ENCODE results near the gene NT5DC1.

NT5DC1 gene

GRCh38 chr6:116113386-116113785, 12.7 kb downstream of the NT5DC1 start:
- Histone ChIP-seq H3K36me3 (ENCODE audit: control insufficient read depth, insufficient read depth, low read length) (peaks cover 6% of the 10 kb centered on the region), H3K4me1 (ENCODE audit: control insufficient read depth, insufficient read depth, low read length) (peaks cover 5% of the 10 kb centered on the region), H3K27me3 (ENCODE audit: control insufficient read depth, insufficient read depth, low read length) (no peaks in the 10 kb centered on the region), H3K4me3 (ENCODE audit: low read depth, low read length) (no peak overlapping the region), H3K9me3 (ENCODE audit: control insufficient read depth, insufficient read depth, low read length) (no peaks in the 10 kb centered on the region), H3K9ac (ENCODE audit: low read depth, low read length) (no peak overlapping the region)

GRCh38 chr6:116115781-116116180, 15.1 kb downstream of the NT5DC1 start:
- Histone ChIP-seq H3K4me1 (ENCODE audit: control insufficient read depth, insufficient read depth, low read length) (no peaks in the 10 kb centered on the region), H3K4me3 (ENCODE audit: low read depth, low read length) (no peak overlapping the region), H3K9me3 (ENCODE audit: control insufficient read depth, insufficient read depth, low read length) (no peaks in the 10 kb centered on the region), H3K36me3 (ENCODE audit: control insufficient read depth, insufficient read depth, low read length) (peaks cover 4% of the 10 kb centered on the region), H3K27me3 (ENCODE audit: control insufficient read depth, insufficient read depth, low read length) (no peaks in the 10 kb centered on the region), H3K9ac (ENCODE audit: low read depth, low read length) (no peak overlapping the region)

GRCh38 chr6:116118608-116119007, 18.0 kb downstream of the NT5DC1 start:
- no peaks in the 10 kb centered on the region for H3K9me3 ChIP-seq (ENCODE audit: control insufficient read depth, insufficient read depth, low read length)
- H3K36me3 ChIP-seq (ENCODE audit: control insufficient read depth, insufficient read depth, low read length), result no peaks in the 10 kb centered on the region
- no peak overlapping the region for H3K9ac ChIP-seq (ENCODE audit: low read depth, low read length)
- no peaks in the 10 kb centered on the region for H3K4me1 ChIP-seq (ENCODE audit: control insufficient read depth, insufficient read depth, low read length)
- H3K27me3 ChIP-seq (ENCODE audit: control insufficient read depth, insufficient read depth, low read length), result no peaks in the 10 kb centered on the region
- no peak overlapping the region for H3K4me3 ChIP-seq (ENCODE audit: low read depth, low read length)

- Histone ChIP-seq H3K27me3 (ENCODE audit: control insufficient read depth, insufficient read depth, low read length) (no peaks in the 10 kb centered on the region), H3K4me3 (ENCODE audit: low read depth, low read length) (no peak overlapping the region), H3K9ac (ENCODE audit: low read depth, low read length) (no peak overlapping the region), H3K4me1 (ENCODE audit: control insufficient read depth, insufficient read depth, low read length) (no peaks in the 10 kb centered on the region), H3K9me3 (ENCODE audit: control insufficient read depth, insufficient read depth, low read length) (no peaks in the 10 kb centered on the region), H3K36me3 (ENCODE audit: control insufficient read depth, insufficient read depth, low read length) (no peaks in the 10 kb centered on the region)
Observed at GRCh38 chr6:116120430-116120829, 19.8 kb downstream of the NT5DC1 start.

- no peaks in the 10 kb centered on the region for H3K9me3 ChIP-seq (ENCODE audit: control insufficient read depth, insufficient read depth, low read length)
- H3K4me1 ChIP-seq (ENCODE audit: control insufficient read depth, insufficient read depth, low read length), result no peaks in the 10 kb centered on the region
- no peak within 1 kb of the TSS for H3K4me3 ChIP-seq (ENCODE audit: low read depth, low read length)
- H3K36me3 ChIP-seq (ENCODE audit: control insufficient read depth, insufficient read depth, low read length), result no peaks in the 10 kb centered on the region
- H3K9ac ChIP-seq (ENCODE audit: low read depth, low read length), result no peak within 1 kb of the TSS
- no peaks in the 10 kb centered on the region for H3K27me3 ChIP-seq (ENCODE audit: control insufficient read depth, insufficient read depth, low read length)
Observed at GRCh38 chr6:116126032-116126431, 25.4 kb downstream of the NT5DC1 start, which contains the start of gene COL10A1. COL10A1 (minus strand) TSS chr6:116126132; CDS start chr6:116125492, 640 bp downstream.

- H3K9ac ChIP-seq (ENCODE audit: low read depth, low read length), result no peak overlapping the region
- no peaks in the 10 kb centered on the region for H3K27me3 ChIP-seq (ENCODE audit: control insufficient read depth, insufficient read depth, low read length)
- H3K36me3 ChIP-seq (ENCODE audit: control insufficient read depth, insufficient read depth, low read length), result no peaks in the 10 kb centered on the region
- H3K9me3 ChIP-seq (ENCODE audit: control insufficient read depth, insufficient read depth, low read length), result no peaks in the 10 kb centered on the region
- no peaks in the 10 kb centered on the region for H3K4me1 ChIP-seq (ENCODE audit: control insufficient read depth, insufficient read depth, low read length)
- H3K4me3 ChIP-seq (ENCODE audit: low read depth, low read length), result no peak overlapping the region
Observed at GRCh38 chr6:116127771-116128493, 27.3 kb downstream of the NT5DC1 start.

GRCh38 chr6:116133453-116133852, 32.8 kb downstream of the NT5DC1 start:
- Histone ChIP-seq H3K27me3 (ENCODE audit: control insufficient read depth, insufficient read depth, low read length) (no peaks in the 10 kb centered on the region), H3K9me3 (ENCODE audit: control insufficient read depth, insufficient read depth, low read length) (no peaks in the 10 kb centered on the region), H3K4me1 (ENCODE audit: control insufficient read depth, insufficient read depth, low read length) (no peaks in the 10 kb centered on the region), H3K4me3 (ENCODE audit: low read depth, low read length) (no peak overlapping the region), H3K36me3 (ENCODE audit: control insufficient read depth, insufficient read depth, low read length) (no peaks in the 10 kb centered on the region), H3K9ac (ENCODE audit: low read depth, low read length) (no peak overlapping the region)

- no peak overlapping the region for H3K4me3 ChIP-seq (ENCODE audit: low read depth, low read length)
- no peaks in the 10 kb centered on the region for H3K27me3 ChIP-seq (ENCODE audit: control insufficient read depth, insufficient read depth, low read length)
- no peaks in the 10 kb centered on the region for H3K36me3 ChIP-seq (ENCODE audit: control insufficient read depth, insufficient read depth, low read length)
- no peak overlapping the region for H3K9ac ChIP-seq (ENCODE audit: low read depth, low read length)
- H3K4me1 ChIP-seq (ENCODE audit: control insufficient read depth, insufficient read depth, low read length), result no peaks in the 10 kb centered on the region
- no peaks in the 10 kb centered on the region for H3K9me3 ChIP-seq (ENCODE audit: control insufficient read depth, insufficient read depth, low read length)
Observed at GRCh38 chr6:116136373-116136772, 35.7 kb downstream of the NT5DC1 start.

GRCh38 chr6:116136933-116137340, 36.3 kb downstream of the NT5DC1 start:
- Histone ChIP-seq H3K4me3 (ENCODE audit: low read depth, low read length) (no peak overlapping the region), H3K36me3 (ENCODE audit: control insufficient read depth, insufficient read depth, low read length) (no peaks in the 10 kb centered on the region)

GRCh38 chr6:116139917-116140316, 39.3 kb downstream of the NT5DC1 start:
- Histone ChIP-seq H3K4me1 (ENCODE audit: control insufficient read depth, insufficient read depth, low read length) (no peaks in the 10 kb centered on the region), H3K9me3 (ENCODE audit: control insufficient read depth, insufficient read depth, low read length) (no peaks in the 10 kb centered on the region)

More at GRCh38 chr6:116136933-116137340, 36.3 kb downstream of the NT5DC1 start:
- no peaks in the 10 kb centered on the region for H3K4me1 ChIP-seq (ENCODE audit: control insufficient read depth, insufficient read depth, low read length)
- no peaks in the 10 kb centered on the region for H3K27me3 ChIP-seq (ENCODE audit: control insufficient read depth, insufficient read depth, low read length)
- H3K9ac ChIP-seq (ENCODE audit: low read depth, low read length), result no peak overlapping the region
- H3K9me3 ChIP-seq (ENCODE audit: control insufficient read depth, insufficient read depth, low read length), result no peaks in the 10 kb centered on the region

GRCh38 chr6:116144605-116145004, 44.0 kb downstream of the NT5DC1 start:
- no peak overlapping the region for H3K4me3 ChIP-seq (ENCODE audit: low read depth, low read length)
- no peaks in the 10 kb centered on the region for H3K36me3 ChIP-seq (ENCODE audit: control insufficient read depth, insufficient read depth, low read length)
- H3K9ac ChIP-seq (ENCODE audit: low read depth, low read length), result no peak overlapping the region
- H3K9me3 ChIP-seq (ENCODE audit: control insufficient read depth, insufficient read depth, low read length), result no peaks in the 10 kb centered on the region
- H3K4me1 ChIP-seq (ENCODE audit: control insufficient read depth, insufficient read depth, low read length), result no peaks in the 10 kb centered on the region
- H3K27me3 ChIP-seq (ENCODE audit: control insufficient read depth, insufficient read depth, low read length), result no peaks in the 10 kb centered on the region

More at GRCh38 chr6:116139917-116140316, 39.3 kb downstream of the NT5DC1 start:
- H3K36me3 ChIP-seq (ENCODE audit: control insufficient read depth, insufficient read depth, low read length), result no peaks in the 10 kb centered on the region
- H3K4me3 ChIP-seq (ENCODE audit: low read depth, low read length), result no peak overlapping the region
- H3K27me3 ChIP-seq (ENCODE audit: control insufficient read depth, insufficient read depth, low read length), result no peaks in the 10 kb centered on the region
- H3K9ac ChIP-seq (ENCODE audit: low read depth, low read length), result no peak overlapping the region
